ENCODE results near the gene SAYSD1.

GRCh38 chr6:39144481-39145173, 29.6 kb upstream of the SAYSD1 start:
- TF ChIP-seq POLR2AphosphoS5 (IDR thresholded peaks at IDR 0.05) (no peak), EP300 (IDR thresholded peaks at IDR 0.05; ENCODE audit: low read depth) (no peak)
- TF ChIP-seq, protein P1, sequence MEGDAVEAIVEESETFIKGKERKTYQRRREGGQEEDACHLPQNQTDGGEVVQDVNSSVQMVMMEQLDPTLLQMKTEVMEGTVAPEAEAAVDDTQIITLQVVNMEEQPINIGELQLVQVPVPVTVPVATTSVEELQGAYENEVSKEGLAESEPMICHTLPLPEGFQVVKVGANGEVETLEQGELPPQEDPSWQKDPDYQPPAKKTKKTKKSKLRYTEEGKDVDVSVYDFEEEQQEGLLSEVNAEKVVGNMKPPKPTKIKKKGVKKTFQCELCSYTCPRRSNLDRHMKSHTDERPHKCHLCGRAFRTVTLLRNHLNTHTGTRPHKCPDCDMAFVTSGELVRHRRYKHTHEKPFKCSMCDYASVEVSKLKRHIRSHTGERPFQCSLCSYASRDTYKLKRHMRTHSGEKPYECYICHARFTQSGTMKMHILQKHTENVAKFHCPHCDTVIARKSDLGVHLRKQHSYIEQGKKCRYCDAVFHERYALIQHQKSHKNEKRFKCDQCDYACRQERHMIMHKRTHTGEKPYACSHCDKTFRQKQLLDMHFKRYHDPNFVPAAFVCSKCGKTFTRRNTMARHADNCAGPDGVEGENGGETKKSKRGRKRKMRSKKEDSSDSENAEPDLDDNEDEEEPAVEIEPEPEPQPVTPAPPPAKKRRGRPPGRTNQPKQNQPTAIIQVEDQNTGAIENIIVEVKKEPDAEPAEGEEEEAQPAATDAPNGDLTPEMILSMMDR (IDR thresholded peaks at IDR 0.05): no peak
